GM18502 (cell line): Measurements from ENCODE around the gene CABP2.
"Not testable (repeated sequence)": the region's sequence is repeated elsewhere in the genome, so short reads cannot be mapped to it uniquely, and the experiment has no call there.

ENCODE experiments used
- ATAC-seq: cut with Tn5 transposase; IDR thresholded peaks from one replicate; pipeline ENCODE4 v1.9.1; 2021; ENCODE audit warnings: mild to moderate bottlenecking; ENCODE audit not compliant: unreplicated experiment, poor library complexity

CABP2 gene

DNA sequence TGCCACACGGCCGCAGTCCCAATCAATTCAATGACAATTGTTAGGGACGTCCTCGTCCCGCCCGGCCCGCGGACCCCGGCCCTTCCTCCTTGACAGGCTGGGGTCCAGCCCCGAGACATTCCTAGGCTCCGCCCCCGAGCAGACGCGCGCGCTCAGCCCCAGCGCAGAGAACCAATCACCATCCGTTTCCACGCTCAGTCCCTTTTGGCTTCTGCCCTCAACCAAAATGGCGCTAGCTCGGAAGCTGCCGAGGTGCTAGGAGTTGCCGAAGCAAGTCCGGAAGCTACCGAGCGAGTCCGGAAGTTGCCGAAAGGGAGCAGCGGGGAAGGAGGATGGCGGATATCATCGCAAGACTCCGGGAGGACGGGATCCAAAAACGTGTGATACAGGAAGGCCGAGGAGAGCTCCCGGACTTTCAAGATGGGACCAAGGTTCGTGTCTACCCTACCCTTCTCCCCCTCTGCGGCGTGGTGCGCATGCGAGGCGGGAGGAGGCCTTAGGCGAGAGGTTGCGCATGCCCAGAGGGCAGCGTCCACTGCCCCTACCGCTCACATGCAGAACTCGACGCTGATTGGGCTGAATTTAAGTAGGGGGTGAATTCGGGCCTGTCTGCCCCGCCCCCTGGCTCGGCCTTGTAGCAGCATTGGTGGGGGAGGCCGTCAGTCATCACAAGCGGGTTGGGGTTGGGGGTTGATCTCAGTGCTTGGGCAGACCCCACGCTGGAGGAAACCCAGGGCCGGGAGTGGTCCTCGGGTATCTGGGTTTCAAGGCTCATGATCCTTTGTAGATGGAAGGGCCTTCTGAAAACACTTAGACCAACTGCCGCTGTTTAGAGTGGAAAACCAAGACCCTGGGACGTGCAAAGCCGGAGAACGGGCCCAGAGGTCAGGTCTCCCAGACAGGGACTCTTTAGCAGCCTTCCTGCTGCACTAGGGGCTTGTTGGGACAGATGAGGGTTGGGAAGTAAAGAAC is 40.1 kb downstream of the CABP2 start, which contains the start of gene AIP:
TSS of gene AIP (plus strand) at position 200 of the 972 bp plus-strand sequence. CDS start at position 333, 133 bp downstream.
- peak; percentile 70 for ATAC-seq

DNA sequence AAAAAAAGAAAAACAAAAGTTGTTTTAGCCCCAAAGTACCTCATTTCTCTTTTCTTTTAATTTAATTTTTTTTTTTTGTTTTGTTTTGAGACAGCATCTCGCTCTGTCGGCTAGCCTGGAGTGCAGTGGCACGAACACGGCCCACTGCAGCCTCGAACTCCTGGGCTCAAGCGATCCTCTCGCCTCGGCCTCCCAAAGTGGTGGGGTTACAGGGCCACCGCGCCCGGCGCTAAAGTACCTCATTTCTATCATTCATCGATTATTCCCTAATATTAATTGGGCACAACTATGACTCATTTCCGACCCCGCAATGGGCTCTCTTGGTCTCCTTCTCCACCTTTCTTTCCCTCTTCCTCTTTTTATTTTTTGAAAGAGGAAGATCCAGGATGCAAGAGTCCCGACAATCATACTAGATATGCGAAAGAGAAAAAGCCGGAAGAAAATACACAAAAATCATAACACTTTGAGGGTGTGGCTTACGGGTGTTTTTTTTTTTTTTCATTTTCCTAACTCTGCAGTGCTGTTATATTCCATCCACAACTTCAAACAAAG is 40.9 kb downstream of the CABP2 start:
- peak; percentile 8 for ATAC-seq

DNA sequence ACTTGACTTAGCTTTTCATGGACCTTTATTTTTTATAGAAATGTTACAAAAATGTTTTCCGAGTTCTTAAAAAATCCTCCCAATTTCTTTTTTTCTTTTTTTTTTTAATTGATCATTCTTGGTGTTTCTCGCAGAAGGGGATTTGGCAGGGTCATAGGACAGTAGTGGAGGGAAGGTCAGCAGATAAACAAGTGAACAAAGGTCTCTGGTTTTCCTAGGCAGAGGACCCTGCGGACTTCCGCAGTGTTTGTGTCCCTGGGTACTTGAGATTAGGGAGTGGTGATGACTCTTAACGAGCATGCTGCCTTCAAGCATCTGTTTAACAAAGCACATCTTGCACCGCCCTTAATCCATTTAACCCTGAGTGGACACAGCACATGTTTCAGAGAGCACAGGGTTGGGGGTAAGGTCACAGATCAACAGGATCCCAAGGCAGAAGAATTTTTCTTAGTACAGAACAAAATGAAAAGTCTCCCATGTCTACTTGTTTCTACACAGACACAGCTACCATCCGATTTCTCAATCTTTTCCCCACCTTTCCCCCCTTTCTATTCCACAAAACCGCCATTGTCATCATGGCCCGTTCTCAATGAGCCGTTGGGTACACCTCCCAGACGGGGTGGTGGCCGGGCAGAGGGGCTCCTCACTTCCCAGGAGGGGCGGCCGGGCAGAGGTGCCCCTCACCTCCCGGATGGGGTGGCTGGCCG is 45.7 kb downstream of the CABP2 start:
- not testable (repeated sequence) for ATAC-seq

DNA sequence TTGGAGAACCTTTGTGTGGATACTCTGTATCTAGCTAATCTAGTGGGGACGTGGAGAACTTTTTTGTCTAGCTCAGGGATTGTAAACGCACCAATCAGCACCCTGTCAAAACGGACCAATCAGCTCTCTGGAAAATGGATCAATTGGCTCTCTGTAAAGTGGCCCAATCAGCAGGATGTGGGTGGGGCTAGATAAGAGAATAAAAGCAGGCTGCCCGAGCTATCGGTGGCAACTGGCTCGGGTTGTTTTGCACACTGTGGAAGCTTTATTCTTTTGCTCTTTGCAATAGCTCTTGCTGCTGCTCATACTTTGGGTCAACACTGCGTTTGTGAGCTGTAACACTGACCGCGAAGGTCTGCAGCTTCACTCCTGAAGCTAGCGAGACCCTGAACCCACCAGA is 46.6 kb downstream of the CABP2 start:
- ATAC-seq = not testable (repeated sequence)

DNA sequence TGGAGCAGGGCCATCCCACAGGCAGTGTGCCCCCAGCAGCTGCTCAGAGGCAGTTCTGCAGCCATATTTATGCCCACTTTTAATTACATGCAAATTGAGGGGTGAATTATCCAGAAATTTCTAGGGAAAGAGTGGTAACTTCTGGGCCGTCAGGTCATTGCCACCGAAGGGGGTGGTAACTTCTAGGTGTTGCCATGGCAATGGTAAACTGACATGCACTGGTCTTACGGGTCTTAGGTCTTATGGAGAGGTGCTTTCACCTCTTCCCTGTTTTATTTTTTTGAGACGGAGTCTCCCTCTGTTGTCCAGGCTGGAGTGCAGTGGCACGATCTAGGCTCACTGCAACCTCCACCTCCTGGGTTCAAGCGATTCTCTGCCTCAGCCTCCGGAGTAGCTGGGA is 50.4 kb downstream of the CABP2 start:
- no peak for ATAC-seq

DNA sequence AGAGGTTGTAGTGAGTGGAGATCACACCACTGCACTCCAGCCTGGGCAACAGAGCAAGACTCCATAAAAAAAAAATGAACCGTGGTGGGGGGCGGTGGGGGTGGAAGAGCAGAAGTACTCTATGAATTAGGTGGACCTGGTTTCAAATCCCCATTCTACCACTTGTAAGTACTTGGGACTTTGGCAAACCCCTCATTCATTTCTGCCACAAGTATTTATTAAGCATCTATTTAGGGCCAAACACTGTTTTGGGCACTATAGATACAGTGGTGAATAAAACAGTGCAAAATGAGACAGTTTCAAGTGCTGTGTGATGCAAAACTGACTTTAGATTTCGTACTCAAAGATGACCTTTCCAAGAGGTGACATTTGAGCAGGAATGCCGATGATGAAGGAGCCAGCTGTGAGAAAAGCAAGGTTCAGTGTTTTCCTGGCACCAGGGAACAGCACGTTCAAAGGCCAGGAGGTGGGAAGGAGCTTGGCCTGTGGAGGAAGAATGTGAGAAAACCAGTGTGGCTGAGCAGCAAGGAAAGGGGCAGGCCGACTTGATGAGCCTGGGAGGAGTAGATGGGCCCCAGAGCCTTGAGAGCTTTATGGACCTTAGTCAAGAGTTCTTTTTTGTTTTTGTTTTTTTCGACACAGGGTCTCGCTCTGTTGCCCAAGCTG is 52.8 kb downstream of the CABP2 start:
- ATAC-seq = no peak

DNA sequence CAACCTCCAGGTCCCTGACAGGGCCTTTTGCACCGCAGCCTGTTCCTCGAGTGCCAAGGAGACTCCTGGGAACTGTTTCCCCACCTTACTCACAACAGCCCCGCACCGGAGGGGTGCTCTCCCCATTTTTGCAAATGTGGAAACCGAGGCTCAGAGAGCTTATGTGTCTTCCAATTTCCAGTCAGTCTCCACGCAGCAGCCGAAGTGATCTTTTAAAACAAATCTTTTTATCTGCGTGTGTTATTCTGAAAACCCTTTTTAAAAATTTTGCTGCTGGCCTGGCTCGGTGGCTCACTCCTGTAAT is 53.8 kb downstream of the CABP2 start:
- ATAC-seq = no peak
